Motor neuron (in vitro differentiated cells): ENCODE measurements around the gene ID1. TPM values are rescaled to one million over a fixed set of nuclear protein-coding genes. Genes with fewer than 3 reads are reported as not detected.
"Not testable (repeated sequence)": the region's sequence is repeated elsewhere in the genome, so short reads cannot be mapped to it uniquely, and the experiment has no call there.

Source experiments
- ATAC-seq, 8 experiments: fragments of 200-7000 bp; cut with Tn5 transposase; replicated peaks in 6 of 8; 2 replicates each; pipeline ENCODE4 v1.8.0; 2021; ENCODE audit warnings: mild to moderate bottlenecking in 8 of 8, moderate library complexity in 8 of 8
- H3K27ac ChIP-seq, 2 donors: fragments of 250-450 bp; sonication (Bioruptor Pico); 2 replicates each; pipeline ENCODE4 v1.9.0; 2021; ENCODE audit warnings: antibody characterized with exemption in 2 of 2, mild to moderate bottlenecking in 2 of 2, moderate library complexity in 1 of 2
- H3K4me1 ChIP-seq, 2 donors: fragments of 250-450 bp; sonication (Bioruptor Pico); replicated peaks in 1 of 2; 2 replicates each; pipeline ENCODE4 v1.6.1; 2021; ENCODE audit warnings: antibody characterized with exemption in 2 of 2, mild to moderate bottlenecking in 2 of 2, moderate library complexity in 1 of 2
- H3K4me3 ChIP-seq, 5 donors: fragments of 250-450 bp; sonication (Bioruptor Pico); 2 replicates each; pipeline ENCODE4 v1.9.0; 2021; ENCODE audit warnings: antibody characterized with exemption in 5 of 5, mild to moderate bottlenecking in 5 of 5, moderate library complexity in 4 of 5
- WGBS, 10 experiments: fragments of 450-650 bp; shearing (Covaris generic); methylation state at CpG; one replicate each; pipeline ENCODE4 v1.0.0; 2022; 5-methylcytosine and 5-hydroxymethylcytosine counted together
- in situ Hi-C, 9 experiments: fragments of 400-800 bp; cut with MboI; loops; one replicate each; pipeline ENCODE4 v1.15.0; 2021; ENCODE audit warnings: low sequenced_read_pairs in 9 of 9, low pct_unique_long_range_greater_than_20kb in 2 of 9; ENCODE audit not compliant: unreplicated experiment in 9 of 9
- total RNA-seq, 8 experiments: library from RNA; unstranded; fragments of 300-600 nt; gene quantifications; 2 replicates each; pipeline versions ENCODE4 v1.2.3 to v1.2.4, GENCODE V29; 2022

ID1 gene
- total RNA-seq, 8 experiments from 2014 or later, result 10.0 to 64.5 (median 19.6) TPM

DNA sequence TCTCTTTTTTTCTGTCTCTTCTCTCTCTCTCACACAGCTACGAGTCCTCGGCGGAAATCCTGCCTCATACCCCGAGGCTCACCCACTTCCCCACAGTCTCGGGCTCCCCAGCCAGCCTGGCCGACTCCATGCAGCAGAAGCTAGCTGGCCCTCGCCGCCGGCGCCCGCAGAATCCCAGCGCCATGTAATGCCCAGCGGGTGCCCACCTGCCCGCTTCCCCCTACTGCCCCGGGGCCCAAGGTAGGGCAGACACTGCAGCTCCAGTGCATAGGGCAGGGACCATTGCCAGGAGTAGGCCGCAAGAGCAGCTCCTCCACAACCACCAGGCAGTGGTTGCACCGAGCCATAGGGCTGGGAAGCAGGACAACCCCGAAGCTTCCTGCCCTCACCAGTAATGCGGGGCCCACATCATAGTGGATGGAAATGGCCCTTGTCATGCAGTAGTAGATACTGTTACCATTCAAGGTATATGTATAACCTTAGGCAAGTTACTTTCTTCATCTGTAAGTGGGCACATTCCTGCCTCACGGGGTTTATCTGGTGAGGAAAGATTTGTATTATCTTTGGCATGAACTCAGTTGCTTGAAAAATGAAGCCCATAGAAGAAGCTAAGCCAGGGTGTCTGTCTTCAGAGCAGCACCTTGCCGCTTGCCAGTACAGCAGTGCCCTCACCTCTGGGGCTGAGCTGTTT lies 36.9 kb upstream of the ID1 start:
- no peak for ATAC-seq
- H3K27ac ChIP-seq, result peak overlapping the region in 1 of 2 donors; percentile 43
- H3K4me1 ChIP-seq, result peaks cover 5 to 9% of the 10 kb centered on the region in 2 donors
- 40 to 100% (median 76%) methylated on average over 1 to 10 of the region's 21 CpGs; no CpG with 5 or more reads in 3 of the 10 experiments for WGBS, 10 experiments
- in situ Hi-C loops, result loop anchor here in 3 of 9 experiments (10.0 kb wide), 1 partner anchor 47 kb away; no protein-coding TSS in a partner anchor
- no peak overlapping the region for H3K4me3 ChIP-seq

DNA sequence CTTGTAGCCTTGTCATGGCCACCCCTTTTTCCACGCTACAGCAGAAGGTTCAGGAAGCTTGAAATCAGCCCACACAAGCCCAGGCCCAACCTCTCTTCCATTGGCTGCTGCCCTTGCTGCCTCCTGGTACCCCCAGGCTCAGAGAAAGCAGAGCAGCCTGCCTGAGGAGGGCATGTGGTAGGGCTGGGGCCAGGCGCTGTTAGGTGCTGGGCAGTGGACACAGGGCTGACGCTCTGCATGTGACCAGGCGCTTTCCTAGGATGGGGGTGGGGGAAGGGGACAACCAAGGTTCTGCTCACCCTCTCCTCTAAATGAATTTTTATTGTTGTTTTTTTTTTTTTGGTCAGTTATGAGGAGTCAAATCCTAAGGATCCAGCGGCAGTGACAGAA lies 36.3 kb upstream of the ID1 start:
- WGBS, 10 experiments, result 40 to 100% (median 89%) methylated on average over 1 to 3 of the region's 5 CpGs; no CpG with 5 or more reads in 5 of the 10 experiments
- peak in 1 of 8 experiments; percentile 5 for ATAC-seq
- Histone ChIP-seq H3K4me1 (peaks cover 5 to 14% of the 10 kb centered on the region in 2 donors), H3K4me3 (no peak overlapping the region), H3K27ac (peak overlapping the region in 1 of 2 donors; percentile 43)
- in situ Hi-C loops, result loop anchor here in 3 of 9 experiments (10.0 kb wide), 1 partner anchor 46 kb away; no protein-coding TSS in a partner anchor

DNA sequence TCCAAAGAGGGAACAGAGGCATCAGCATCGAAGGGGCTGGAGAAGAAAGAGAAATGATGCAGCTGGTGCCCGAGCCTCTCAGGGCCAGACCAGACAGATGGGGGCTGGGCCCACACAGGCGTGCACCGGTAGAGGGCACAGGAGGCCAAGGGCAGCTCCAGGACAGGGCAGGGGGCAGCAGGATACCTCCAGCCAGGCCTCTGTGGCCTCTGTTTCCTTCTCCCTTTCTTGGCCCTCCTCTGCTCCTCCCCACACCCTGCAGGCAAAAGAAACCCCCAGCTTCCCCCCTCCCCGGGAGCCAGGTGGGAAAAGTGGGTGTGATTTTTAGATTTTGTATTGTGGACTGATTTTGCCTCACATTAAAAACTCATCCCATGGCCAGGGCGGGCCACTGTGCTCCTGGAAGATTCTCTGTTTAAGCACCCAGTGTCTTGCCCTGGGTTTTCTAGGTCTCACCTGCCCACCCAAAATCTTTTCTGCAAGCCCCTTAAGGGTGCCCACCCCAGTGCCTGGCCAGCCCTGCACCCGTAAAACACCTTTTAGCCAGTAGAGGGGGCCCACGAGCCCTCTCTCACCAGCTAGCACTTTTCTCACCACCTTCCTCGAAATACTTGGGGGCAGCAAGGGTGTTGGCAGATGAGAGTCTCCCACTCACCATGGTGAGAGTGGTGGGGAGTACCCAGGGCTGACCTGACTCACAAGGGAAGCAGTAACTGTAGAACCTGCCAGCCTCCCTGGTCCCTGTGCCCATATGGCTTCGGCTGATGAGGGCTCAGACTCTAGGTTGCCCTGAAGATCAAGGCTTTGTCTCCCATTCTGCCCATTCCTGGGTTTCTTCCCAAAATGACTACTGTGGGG lies 35.7 kb upstream of the ID1 start:
- H3K4me3 ChIP-seq, result no peak overlapping the region
- H3K27ac ChIP-seq, result peak overlapping the region in 1 of 2 donors; percentile 32
- 0 to 100% (median 21%) methylated on average over 1 to 5 of the region's 10 CpGs; no CpG with 5 or more reads in 4 of the 10 experiments for WGBS, 10 experiments
- no peak for ATAC-seq
- H3K4me1 ChIP-seq, result peaks cover 5 to 15% of the 10 kb centered on the region in 2 donors
- in situ Hi-C loops, result loop anchor here in 3 of 9 experiments (10.0 kb wide), 1 partner anchor 45 kb away; no protein-coding TSS in a partner anchor

DNA sequence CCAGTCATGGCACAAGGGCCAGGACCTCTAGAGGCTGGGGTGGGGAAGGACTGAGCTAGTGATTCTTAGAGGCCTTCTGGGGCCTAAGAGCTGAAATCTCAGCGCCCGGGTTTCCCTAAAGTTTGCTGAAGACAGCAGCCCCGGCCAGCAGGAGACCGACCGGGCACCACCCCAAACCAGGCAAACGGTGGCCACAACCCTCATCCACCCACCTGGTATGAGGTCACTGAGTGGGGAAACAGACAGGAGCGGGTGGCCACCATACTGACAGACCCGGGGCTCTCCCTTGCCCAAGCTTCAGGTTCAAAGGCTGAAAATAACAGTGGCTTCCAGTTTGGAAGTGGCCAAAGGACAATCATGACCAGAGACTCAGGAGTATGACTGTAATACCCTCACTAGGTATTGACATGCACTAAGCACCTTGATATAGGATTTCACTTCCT lies 35.0 kb upstream of the ID1 start:
- Histone ChIP-seq H3K4me3 (no peak overlapping the region), H3K4me1 (peaks cover 5 to 15% of the 10 kb centered on the region in 2 donors), H3K27ac (peak overlapping the region in 1 of 2 donors; percentile 32)
- WGBS, 10 experiments, result 75% methylated on average over 4 of the region's 8 CpGs; no CpG with 5 or more reads in 9 of the 10 experiments
- in situ Hi-C loops, result no loop called here
- ATAC-seq, result no peak

DNA sequence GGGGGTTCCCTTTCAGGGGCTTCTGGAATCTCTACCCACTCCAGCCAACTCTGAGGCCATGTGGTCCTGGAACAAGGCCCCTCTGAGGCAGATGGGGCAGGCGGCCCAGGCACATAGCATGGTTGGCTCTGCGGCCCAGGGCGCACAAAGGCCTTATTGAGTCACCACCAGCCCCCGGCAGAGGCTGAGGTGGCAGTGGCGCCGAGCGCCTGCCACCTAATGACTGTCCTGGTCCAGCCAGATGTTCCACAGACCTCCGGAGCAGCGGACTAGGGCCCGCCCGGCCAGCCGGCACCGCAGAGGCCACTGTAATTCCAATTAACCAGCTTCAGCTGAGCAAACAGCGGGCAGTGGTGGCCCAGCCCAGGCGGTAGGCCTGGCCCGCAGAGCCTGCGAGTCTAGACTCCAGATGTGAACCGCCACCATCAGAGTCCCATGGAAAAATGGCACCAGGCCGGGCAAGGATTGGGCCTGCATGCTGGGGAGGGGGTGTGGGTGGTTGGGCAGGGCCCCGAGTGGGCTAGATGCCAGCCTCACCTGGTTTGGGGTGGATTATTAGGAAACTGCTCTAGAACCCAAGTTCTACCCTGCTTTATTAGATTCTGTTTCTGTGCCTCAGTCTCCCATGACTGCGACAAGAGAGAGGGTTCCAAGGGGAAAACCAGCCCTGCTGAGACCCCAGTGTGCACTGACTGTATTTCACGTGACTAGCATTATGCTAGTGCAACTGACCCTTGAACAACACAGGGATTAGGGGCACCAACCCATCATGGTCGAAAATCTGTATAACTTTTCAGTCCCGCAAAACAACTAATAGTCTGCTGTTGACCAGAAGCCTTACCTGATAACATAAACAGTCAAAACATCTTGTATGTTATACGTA lies 34.1 kb upstream of the ID1 start:
- WGBS, 10 experiments, result 76 to 100% (median 98%) methylated on average over 1 to 6 of the region's 25 CpGs
- Histone ChIP-seq H3K4me3 (no peak overlapping the region), H3K27ac (no peak overlapping the region), H3K4me1 (peaks cover 5 to 15% of the 10 kb centered on the region in 2 donors)
- in situ Hi-C loops, result no loop called here
- ATAC-seq, result peak in 2 of 8 experiments; percentile 15

DNA sequence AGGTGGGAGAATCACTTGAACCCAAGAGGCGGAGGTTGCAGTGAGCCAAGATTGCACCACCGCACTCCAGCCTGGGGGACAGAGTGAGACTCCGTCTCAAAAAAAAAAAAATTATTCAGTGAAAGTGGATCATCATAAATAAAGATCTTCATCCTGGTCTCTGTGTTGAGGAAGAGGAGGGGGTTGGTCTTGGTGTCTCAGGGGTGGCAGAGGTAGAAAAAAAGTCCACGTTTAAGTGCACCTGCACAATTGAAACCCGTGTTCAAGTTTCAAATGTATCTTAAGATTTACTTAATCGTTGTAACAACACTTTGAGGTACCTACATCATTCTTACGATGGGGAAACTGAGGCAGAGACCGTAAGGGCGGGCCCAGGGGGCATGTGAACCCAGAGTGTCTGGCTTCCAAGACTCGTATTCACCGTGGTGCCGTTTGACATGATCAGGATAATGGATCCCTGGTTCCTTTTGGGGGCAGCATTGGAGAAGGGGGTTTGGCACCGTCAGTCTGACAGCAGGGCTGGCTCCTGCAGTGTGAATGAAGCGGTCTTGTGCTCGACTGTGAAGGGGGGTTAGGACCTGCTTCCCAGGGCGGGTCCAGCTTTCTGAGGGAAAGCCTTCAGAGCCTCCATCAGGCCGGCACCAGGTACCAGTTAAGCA lies 32.9 kb upstream of the ID1 start:
- in situ Hi-C loops, result no loop called here
- 0 to 100% (median 55%) methylated on average over 1 to 12 of the region's 17 CpGs; no CpG with 5 or more reads in 2 of the 10 experiments for WGBS, 10 experiments
- peak in 1 of 8 experiments; percentile 8 for ATAC-seq
- H3K4me3 ChIP-seq, result peak overlapping the region; percentile 3 to 34 (median 29)
- peaks cover 5 to 15% of the 10 kb centered on the region in 2 donors for H3K4me1 ChIP-seq
- peak overlapping the region; percentile 74 to 75 for H3K27ac ChIP-seq

GRCh38 chr20:31572701-31573554 lies 32.2 kb upstream of the ID1 start:
- Histone ChIP-seq H3K4me3 (peak overlapping the region; percentile 3 to 34 (median 29)), H3K4me1 (peaks cover 5 to 15% of the 10 kb centered on the region in 2 donors), H3K27ac (peak overlapping the region; percentile 74 to 75)
- 0 to 25% (median 1%) methylated on average over 1 to 11 of the region's 63 CpGs; no CpG with 5 or more reads in 2 of the 10 experiments for WGBS, 10 experiments
- in situ Hi-C loops, result no loop called here
- ATAC-seq, result peak; percentile 69 to 88 (median 86)

GRCh38 chr20:31573555-31574321 lies 31.4 kb upstream of the ID1 start:
- ATAC-seq, result no peak
- Histone ChIP-seq H3K4me3 (peak overlapping the region; percentile 3 to 34 (median 29)), H3K4me1 (peaks cover 5 to 13% of the 10 kb centered on the region in 2 donors), H3K27ac (peak overlapping the region; percentile 74 to 75)
- in situ Hi-C loops, result no loop called here
- 28 to 86% (median 63%) methylated on average over 1 to 14 of the region's 19 CpGs; no CpG with 5 or more reads in 2 of the 10 experiments for WGBS, 10 experiments

GRCh38 chr20:31574986-31575385 lies 30.1 kb upstream of the ID1 start:
- H3K4me3 ChIP-seq, H3K27ac ChIP-seq, in situ Hi-C loops, ATAC-seq: not testable (repeated sequence)
- WGBS, 10 experiments, result 80 to 100% (median 100%) methylated on average over 1 to 7 of the region's 10 CpGs; no CpG with 5 or more reads in 4 of the 10 experiments
- H3K4me1 ChIP-seq, result peaks cover 5 to 11% of the 10 kb centered on the region in 2 donors

GRCh38 chr20:31576751-31577150 lies 28.3 kb upstream of the ID1 start:
- no peak overlapping the region for H3K27ac ChIP-seq
- H3K4me3 ChIP-seq, result no peak overlapping the region
- H3K4me1 ChIP-seq, result peaks cover 20 to 26% of the 10 kb centered on the region in 2 donors
- no peak for ATAC-seq
- in situ Hi-C loops, result no loop called here
- 80 to 100% (median 90%) methylated on average over 1 to 2 of the region's 2 CpGs; no CpG with 5 or more reads in 7 of the 10 experiments for WGBS, 10 experiments
